ENCODE results near the gene TMEM134. TPM values are rescaled to one million over a fixed set of nuclear protein-coding genes. Genes with fewer than 3 reads are reported as not detected.

The TMEM134 gene
- total and polyA plus RNA-seq, 4 donors, result 10.2 to 86.9 (median 63.5) TPM

- TF ChIP-seq RAD21 (IDR thresholded peaks at IDR 0.05) (no peak), HNF4A (conservative IDR thresholded peaks at IDR 0.05) (no peak), GABPA (IDR thresholded peaks at IDR 0.05 in 1 of 2, conservative IDR thresholded peaks at IDR 0.05 in 1 of 2) (no peak), JUND (IDR thresholded peaks at IDR 0.05) (no peak), HNF4G (IDR thresholded peaks at IDR 0.05) (no peak), ZBTB33 (IDR thresholded peaks at IDR 0.05) (no peak), CTCF (IDR thresholded peaks at IDR 0.05; ENCODE audit: low read depth, low read length, missing input control) (no peak), EGR1 (IDR thresholded peaks at IDR 0.05; ENCODE audit: low read depth in 2 of 2) (no peak), SP1 (IDR thresholded peaks at IDR 0.05) (no peak), TAF1 (conservative IDR thresholded peaks at IDR 0.05) (no peak), ATF3 (IDR thresholded peaks at IDR 0.05) (no peak), FOXA1 (IDR thresholded peaks at IDR 0.05) (no peak), FOXA2 (IDR thresholded peaks at IDR 0.05) (no peak)
- Histone ChIP-seq H3K27ac (ENCODE audit: low read depth in 1 of 2, low read length in 2 of 2) (no peak overlapping the region), H3K4me1 (ENCODE audit: control insufficient read depth in 4 of 4, insufficient read depth in 4 of 4, low read length in 3 of 4) (peaks cover 8 to 40% (median 21%) of the 10 kb centered on the region in 4 donors), H3K36me3 (ENCODE audit: control insufficient read depth in 4 of 4, insufficient read depth in 3 of 4, low read depth in 1 of 4, low read length in 3 of 4) (peaks cover 0 to 2% (median 1%) of the 10 kb centered on the region in 4 donors), H3K27me3 (ENCODE audit: control insufficient read depth in 4 of 4, insufficient read depth in 4 of 4, low read length in 3 of 4) (no peaks in the 10 kb centered on the region), H3K9me3 (ENCODE audit: control insufficient read depth in 4 of 4, low read length in 3 of 4) (no peaks in the 10 kb centered on the region), H3K9ac (ENCODE audit: low read depth in 1 of 2, low read length in 2 of 2) (no peak overlapping the region), H3K4me3 (ENCODE audit: low read depth in 1 of 3, low read length in 3 of 3) (peak overlapping the region in 1 of 3 donors; percentile 63)
- WGBS, result 88% methylated on average over 19 of the region's 19 CpGs
- DNase-seq (ENCODE audit: low spot score), result no peak
Measured at GRCh38 chr11:67503119-67504004, 34.3 kb upstream of the TMEM134 start.

DNA sequence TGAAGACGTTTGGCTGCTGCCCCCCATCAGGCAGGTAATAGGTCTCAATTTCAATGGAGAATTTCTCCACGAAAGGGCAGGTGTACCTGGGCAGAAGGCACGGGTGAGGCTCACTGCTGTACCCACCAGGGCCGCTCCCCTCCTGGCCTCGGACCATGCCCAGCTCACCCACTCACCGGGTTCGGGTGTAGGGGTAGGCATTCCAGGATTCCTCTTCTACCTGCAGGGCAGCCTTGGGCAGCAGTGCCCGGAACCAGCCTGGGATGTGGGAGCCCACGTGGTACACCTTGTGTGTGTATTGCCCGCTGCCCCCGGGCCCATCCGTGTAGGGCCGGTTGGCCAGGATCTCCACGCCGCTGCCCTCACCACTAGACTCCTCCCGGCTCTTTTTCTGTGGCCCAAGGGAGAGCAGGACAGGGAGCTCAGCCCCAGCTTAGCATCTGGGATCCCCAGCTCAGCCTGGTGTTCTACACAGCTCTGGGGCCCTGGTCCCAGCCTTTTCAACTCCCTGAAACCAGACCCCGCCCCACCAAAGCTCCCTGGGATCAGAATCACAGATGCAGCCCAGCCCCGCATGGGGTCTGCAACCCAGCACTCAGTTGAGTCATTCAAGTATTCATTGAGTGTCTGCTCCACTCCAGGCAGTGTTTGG, 33.4 kb upstream of the TMEM134 start:
- Histone ChIP-seq H3K9me3 (ENCODE audit: control insufficient read depth in 4 of 4, low read length in 3 of 4) (no peaks in the 10 kb centered on the region), H3K4me1 (ENCODE audit: control insufficient read depth in 4 of 4, insufficient read depth in 4 of 4, low read length in 3 of 4) (peaks cover 8 to 35% (median 19%) of the 10 kb centered on the region in 4 donors), H3K27me3 (ENCODE audit: control insufficient read depth in 4 of 4, insufficient read depth in 4 of 4, low read length in 3 of 4) (no peaks in the 10 kb centered on the region), H3K9ac (ENCODE audit: low read depth in 1 of 2, low read length in 2 of 2) (no peak overlapping the region), H3K27ac (ENCODE audit: low read depth in 1 of 2, low read length in 2 of 2) (no peak overlapping the region), H3K4me3 (ENCODE audit: low read depth in 1 of 3, low read length in 3 of 3) (no peak overlapping the region), H3K36me3 (ENCODE audit: control insufficient read depth in 4 of 4, insufficient read depth in 3 of 4, low read depth in 1 of 4, low read length in 3 of 4) (peaks cover 0 to 2% (median 1%) of the 10 kb centered on the region in 4 donors)
- no peak for TF ChIP-seq EGR1 (IDR thresholded peaks at IDR 0.05; ENCODE audit: low read depth in 2 of 2)
- no peak for TF ChIP-seq ATF3 (IDR thresholded peaks at IDR 0.05)
- TF ChIP-seq HNF4G (IDR thresholded peaks at IDR 0.05), result no peak
- TF ChIP-seq, protein P1, sequence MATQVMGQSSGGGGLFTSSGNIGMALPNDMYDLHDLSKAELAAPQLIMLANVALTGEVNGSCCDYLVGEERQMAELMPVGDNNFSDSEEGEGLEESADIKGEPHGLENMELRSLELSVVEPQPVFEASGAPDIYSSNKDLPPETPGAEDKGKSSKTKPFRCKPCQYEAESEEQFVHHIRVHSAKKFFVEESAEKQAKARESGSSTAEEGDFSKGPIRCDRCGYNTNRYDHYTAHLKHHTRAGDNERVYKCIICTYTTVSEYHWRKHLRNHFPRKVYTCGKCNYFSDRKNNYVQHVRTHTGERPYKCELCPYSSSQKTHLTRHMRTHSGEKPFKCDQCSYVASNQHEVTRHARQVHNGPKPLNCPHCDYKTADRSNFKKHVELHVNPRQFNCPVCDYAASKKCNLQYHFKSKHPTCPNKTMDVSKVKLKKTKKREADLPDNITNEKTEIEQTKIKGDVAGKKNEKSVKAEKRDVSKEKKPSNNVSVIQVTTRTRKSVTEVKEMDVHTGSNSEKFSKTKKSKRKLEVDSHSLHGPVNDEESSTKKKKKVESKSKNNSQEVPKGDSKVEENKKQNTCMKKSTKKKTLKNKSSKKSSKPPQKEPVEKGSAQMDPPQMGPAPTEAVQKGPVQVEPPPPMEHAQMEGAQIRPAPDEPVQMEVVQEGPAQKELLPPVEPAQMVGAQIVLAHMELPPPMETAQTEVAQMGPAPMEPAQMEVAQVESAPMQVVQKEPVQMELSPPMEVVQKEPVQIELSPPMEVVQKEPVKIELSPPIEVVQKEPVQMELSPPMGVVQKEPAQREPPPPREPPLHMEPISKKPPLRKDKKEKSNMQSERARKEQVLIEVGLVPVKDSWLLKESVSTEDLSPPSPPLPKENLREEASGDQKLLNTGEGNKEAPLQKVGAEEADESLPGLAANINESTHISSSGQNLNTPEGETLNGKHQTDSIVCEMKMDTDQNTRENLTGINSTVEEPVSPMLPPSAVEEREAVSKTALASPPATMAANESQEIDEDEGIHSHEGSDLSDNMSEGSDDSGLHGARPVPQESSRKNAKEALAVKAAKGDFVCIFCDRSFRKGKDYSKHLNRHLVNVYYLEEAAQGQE (IDR thresholded peaks at IDR 0.05), result no peak
- no peak for TF ChIP-seq GABPA (IDR thresholded peaks at IDR 0.05 in 1 of 2, conservative IDR thresholded peaks at IDR 0.05 in 1 of 2)
- TF ChIP-seq RXRA (IDR thresholded peaks at IDR 0.05), result no peak
- TF ChIP-seq SP1 (IDR thresholded peaks at IDR 0.05), result no peak
- TF ChIP-seq NR2F2 (IDR thresholded peaks at IDR 0.05), result no peak
- 97% methylated on average over 18 of the region's 18 CpGs for WGBS
- DNase-seq (ENCODE audit: low spot score), result no peak
